ENCODE data around the gene SLC35G4. TPM values are rescaled to one million over a fixed set of nuclear protein-coding genes. Genes with fewer than 3 reads are reported as not detected.
"Not testable (repeated sequence)": the region's sequence is repeated elsewhere in the genome, so short reads cannot be mapped to it uniquely, and the experiment has no call there.

The SLC35G4 gene
- total RNA-seq, 1 experiment from 2014 or later, result not detected

DNA sequence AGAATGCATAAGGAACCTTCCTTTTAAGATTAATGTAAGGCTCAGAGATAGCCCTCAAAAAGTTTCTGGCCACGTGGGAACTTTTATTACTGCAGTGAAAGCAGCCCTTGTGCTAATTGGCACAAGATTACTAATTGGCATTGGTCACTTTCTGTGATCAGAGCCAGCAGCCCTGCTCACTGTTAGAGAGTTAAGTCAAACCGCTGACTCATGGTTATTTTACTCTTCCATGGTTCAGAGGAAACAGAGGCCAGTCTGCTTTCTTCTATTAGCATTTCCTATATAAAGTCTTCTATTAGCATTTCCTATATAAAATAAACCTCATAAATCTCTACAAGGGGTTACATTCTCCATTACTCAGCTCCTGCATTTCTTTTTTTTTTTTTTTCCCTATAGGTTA lies 1.5 kb upstream of the SLC35G4 start:
- Histone ChIP-seq H3K79me1 (ENCODE audit: insufficient read depth, low read depth, low read length, poor library complexity, severe bottlenecking) (no peaks in the 10 kb centered on the region), H2BK12ac (ENCODE audit: insufficient read length, low read depth, low read length) (no peak overlapping the region), H3T11ph (ENCODE audit: low read length) (no peak overlapping the region), H3K79me2 (ENCODE audit: insufficient read depth, low read length) (no peaks in the 10 kb centered on the region), H4K8ac (replicated peaks; ENCODE audit: insufficient read length, low read depth, low read length) (no peak overlapping the region), H2AK5ac (ENCODE audit: insufficient read length, low read length) (no peak overlapping the region), H3K27me3 (ENCODE audit: insufficient read depth, low read length) (no peaks in the 10 kb centered on the region), H3K4me2 (ENCODE audit: insufficient read depth, insufficient read length, low read length) (no peak overlapping the region), H2AFZ (ENCODE audit: low read length) (no peak overlapping the region), H3K23ac (ENCODE audit: insufficient read length, low read depth, low read length) (no peak overlapping the region), H2BK5ac (ENCODE audit: insufficient read length, low read length) (no peak overlapping the region), H3K27ac (ENCODE audit: insufficient read length, low read depth, low read length) (no peak overlapping the region), H2BK20ac (ENCODE audit: low read depth, low read length, poor library complexity, severe bottlenecking) (no peak overlapping the region), H4K20me1 (ENCODE audit: control insufficient read depth, insufficient read depth, insufficient read length) (no peaks in the 10 kb centered on the region), H3K18ac (ENCODE audit: insufficient read length, low read depth, low read length) (no peak overlapping the region), H3K14ac (ENCODE audit: insufficient read depth, low read length) (no peak overlapping the region), H4K5ac (ENCODE audit: insufficient read length, low read depth, low read length) (no peak overlapping the region), H4K91ac (ENCODE audit: insufficient read length, low read depth, low read length) (no peak overlapping the region), H2BK15ac (ENCODE audit: low read depth, low read length) (no peak overlapping the region), H2BK120ac (ENCODE audit: low read depth, low read length, poor library complexity, severe bottlenecking) (no peak overlapping the region), H3K23me2 (ENCODE audit: insufficient read length, low read depth, low read length, poor library complexity, severe bottlenecking) (no peaks in the 10 kb centered on the region), H3K9me3 (ENCODE audit: control insufficient read depth, low read depth, low read length) (no peaks in the 10 kb centered on the region), H3K56ac (ENCODE audit: insufficient read length, low read depth, low read length) (no peak overlapping the region), H3K4ac (ENCODE audit: low read depth, low read length) (no peak overlapping the region), H3K9ac (ENCODE audit: extremely low read depth, insufficient read length, low read length) (no peak overlapping the region), H3K4me1 (ENCODE audit: insufficient read depth, low read length) (no peaks in the 10 kb centered on the region)
- WGBS (ENCODE audit: extremely low coverage, insufficient read length, low lambda C conversion rate), result no CpG with 5 or more reads among the region's 2 CpGs
- H3K4me1 Mint-ChIP-seq, result peaks cover 8 to 10% of the 10 kb centered on the region in 2 experiments
- no peaks in the 10 kb centered on the region; a peak in 1 of 7 replicates for H3K36me3 Mint-ChIP-seq (ENCODE audit: insufficient read depth in 1 of 3, low read depth in 3 of 3)
- H3K27me3 Mint-ChIP-seq (ENCODE audit: low read depth), result peaks cover 1% of the 10 kb centered on the region; the same call in 1 of the 2 replicates
- no peak overlapping the region for H3K27ac Mint-ChIP-seq
- peaks cover under 1% of the 10 kb centered on the region in 2 experiments; a peak in 4 of 5 replicates for H3K9me3 Mint-ChIP-seq
- no peak for DNase-seq
- H3K4me3 Mint-ChIP-seq, result no peak overlapping the region
- TF ChIP-seq, protein P1, sequence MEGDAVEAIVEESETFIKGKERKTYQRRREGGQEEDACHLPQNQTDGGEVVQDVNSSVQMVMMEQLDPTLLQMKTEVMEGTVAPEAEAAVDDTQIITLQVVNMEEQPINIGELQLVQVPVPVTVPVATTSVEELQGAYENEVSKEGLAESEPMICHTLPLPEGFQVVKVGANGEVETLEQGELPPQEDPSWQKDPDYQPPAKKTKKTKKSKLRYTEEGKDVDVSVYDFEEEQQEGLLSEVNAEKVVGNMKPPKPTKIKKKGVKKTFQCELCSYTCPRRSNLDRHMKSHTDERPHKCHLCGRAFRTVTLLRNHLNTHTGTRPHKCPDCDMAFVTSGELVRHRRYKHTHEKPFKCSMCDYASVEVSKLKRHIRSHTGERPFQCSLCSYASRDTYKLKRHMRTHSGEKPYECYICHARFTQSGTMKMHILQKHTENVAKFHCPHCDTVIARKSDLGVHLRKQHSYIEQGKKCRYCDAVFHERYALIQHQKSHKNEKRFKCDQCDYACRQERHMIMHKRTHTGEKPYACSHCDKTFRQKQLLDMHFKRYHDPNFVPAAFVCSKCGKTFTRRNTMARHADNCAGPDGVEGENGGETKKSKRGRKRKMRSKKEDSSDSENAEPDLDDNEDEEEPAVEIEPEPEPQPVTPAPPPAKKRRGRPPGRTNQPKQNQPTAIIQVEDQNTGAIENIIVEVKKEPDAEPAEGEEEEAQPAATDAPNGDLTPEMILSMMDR (conservative IDR thresholded peaks at IDR 0.05), result no peak

DNA sequence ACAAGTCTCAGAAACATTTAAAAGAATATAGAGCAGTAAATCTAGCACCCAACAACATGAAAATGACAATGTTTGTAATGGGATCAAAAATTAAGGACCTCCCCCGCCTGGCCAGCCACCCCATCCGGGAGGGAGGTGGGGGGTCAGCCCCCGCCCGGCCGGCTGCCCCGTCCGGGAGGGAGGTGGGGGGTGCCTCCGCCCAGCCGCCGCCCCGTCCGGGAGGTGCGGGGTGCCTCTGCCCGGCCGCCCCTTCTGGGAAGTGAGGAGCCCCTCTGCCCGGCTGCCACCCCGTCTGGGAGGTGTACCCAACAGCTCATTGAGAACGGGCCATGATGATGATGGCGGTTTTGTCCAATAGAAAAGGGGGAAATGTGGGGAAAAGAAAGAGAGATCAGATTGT lies 778 bp upstream of the SLC35G4 start:
- H3K4ac ChIP-seq (ENCODE audit: low read depth, low read length); H3K27ac ChIP-seq (ENCODE audit: insufficient read length, low read depth, low read length); H3K27me3 Mint-ChIP-seq (ENCODE audit: low read depth); H2BK12ac ChIP-seq (ENCODE audit: insufficient read length, low read depth, low read length); H3K9me3 Mint-ChIP-seq; H3K27ac Mint-ChIP-seq; H4K8ac ChIP-seq (replicated peaks; ENCODE audit: insufficient read length, low read depth, low read length); H4K5ac ChIP-seq (ENCODE audit: insufficient read length, low read depth, low read length); H4K20me1 ChIP-seq (ENCODE audit: control insufficient read depth, insufficient read depth, insufficient read length); H3K18ac ChIP-seq (ENCODE audit: insufficient read length, low read depth, low read length); H2AK5ac ChIP-seq (ENCODE audit: insufficient read length, low read length); H3K4me3 Mint-ChIP-seq; H3K36me3 Mint-ChIP-seq (ENCODE audit: insufficient read depth in 1 of 3, low read depth in 3 of 3); DNase-seq; H3K4me2 ChIP-seq (ENCODE audit: insufficient read depth, insufficient read length, low read length); H2BK20ac ChIP-seq (ENCODE audit: low read depth, low read length, poor library complexity, severe bottlenecking); H3K14ac ChIP-seq (ENCODE audit: insufficient read depth, low read length); H2BK15ac ChIP-seq (ENCODE audit: low read depth, low read length); H3K23ac ChIP-seq (ENCODE audit: insufficient read length, low read depth, low read length); H3K23me2 ChIP-seq (ENCODE audit: insufficient read length, low read depth, low read length, poor library complexity, severe bottlenecking); H3K79me1 ChIP-seq (ENCODE audit: insufficient read depth, low read depth, low read length, poor library complexity, severe bottlenecking); H2BK5ac ChIP-seq (ENCODE audit: insufficient read length, low read length); H4K91ac ChIP-seq (ENCODE audit: insufficient read length, low read depth, low read length); H3K27me3 ChIP-seq (ENCODE audit: insufficient read depth, low read length); H3K9ac ChIP-seq (ENCODE audit: extremely low read depth, insufficient read length, low read length); H2AFZ ChIP-seq (ENCODE audit: low read length); H3K79me2 ChIP-seq (ENCODE audit: insufficient read depth, low read length); H3K56ac ChIP-seq (ENCODE audit: insufficient read length, low read depth, low read length); H2BK120ac ChIP-seq (ENCODE audit: low read depth, low read length, poor library complexity, severe bottlenecking); H3K9me3 ChIP-seq (ENCODE audit: control insufficient read depth, low read depth, low read length); H3K4me1 ChIP-seq (ENCODE audit: insufficient read depth, low read length); H3T11ph ChIP-seq (ENCODE audit: low read length): not testable (repeated sequence)
- H3K4me1 Mint-ChIP-seq, result peaks cover 8 to 10% of the 10 kb centered on the region in 2 experiments
- WGBS (ENCODE audit: extremely low coverage, insufficient read length, low lambda C conversion rate), result no CpG with 5 or more reads among the region's 19 CpGs
